ENCODE measurements around the gene LAMA3. TPM values are rescaled to one million over a fixed set of nuclear protein-coding genes. Genes with fewer than 3 reads are reported as not detected.
A peak's percentile ranks its signal among the peaks of the same experiment; 100 is the strongest.

LAMA3 gene
- total and polyA plus RNA-seq, 10 of the 15 experiments (the other 5 are each of a cell fraction or from before 2014, with no cell fraction given): 0.37 to 6.5 (median 5.4) TPM

- TF ChIP-seq E2F4 (IDR thresholded peaks at IDR 0.05; ENCODE audit: low read depth, low read length): no peak
- TF ChIP-seq NR2C2 (IDR thresholded peaks at IDR 0.05; ENCODE audit: borderline replicate concordance, control insufficient read depth, insufficient read length, low read depth): no peak
- no peak for TF ChIP-seq CEBPB (IDR thresholded peaks at IDR 0.05; ENCODE audit: borderline replicate concordance in 1 of 2, low read depth in 2 of 2, low read length in 2 of 2)
- TF ChIP-seq STAT1 (conservative IDR thresholded peaks at IDR 0.05): no peak
- no peak for TF ChIP-seq E2F8 (IDR thresholded peaks at IDR 0.05; ENCODE audit: low read depth, partially characterized antibody)
- peak; percentile 45; the same call in 1 of the 2 replicates for TF ChIP-seq IRF4 (IDR thresholded peaks at IDR 0.05; ENCODE audit: low read depth, low read length)
- TF ChIP-seq RFX5 (IDR thresholded peaks at IDR 0.05; ENCODE audit: low read depth, low read length): no peak
- TF ChIP-seq ELK1 (IDR thresholded peaks at IDR 0.05; ENCODE audit: low read depth, low read length): no peak
- TF ChIP-seq SMAD5 (IDR thresholded peaks at IDR 0.05; ENCODE audit: low read depth): no peak
- no peak for TF ChIP-seq ZNF592 (IDR thresholded peaks at IDR 0.05)
- TF ChIP-seq SREBF1 (IDR thresholded peaks at IDR 0.05; ENCODE audit: low read length): no peak
These were observed 253.9 kb downstream of the LAMA3 start (continued) for GRCh38 chr18:23943104-23943503.

Data from GM12878 (cell line).